Activated T-helper 2 cell treated with anti-CD3 and anti-CD28 coated beads, Interferon-gamma antibody, Interleukin-2, Interleukin-4, amounts not matched to agents 10 μg/mL and 5 μg/mL and 100 μg/mL, durations not matched to agents 14 hours and 24 hours and 36 hours (primary cell): Measurements from ENCODE around the gene CNPY1. TPM values are rescaled to one million over a fixed set of nuclear protein-coding genes. Genes with fewer than 3 reads are reported as not detected.
"Not testable (repeated sequence)": the region's sequence is repeated elsewhere in the genome, so short reads cannot be mapped to it uniquely, and the experiment has no call there.

Experiments used
- DNase-seq: peaks from one replicate; pipeline ENCODE4 v3.0.0; 2021; ENCODE audit warnings: low spot score
- H3K27ac Mint-ChIP-seq: one replicate; pipeline ENCODE4 v1.8.0; 2021; ENCODE audit warnings: mixed read lengths
- H3K27me3 Mint-ChIP-seq: one replicate; pipeline ENCODE4 v1.8.0; 2021; ENCODE audit warnings: low read depth, mixed read lengths
- H3K36me3 Mint-ChIP-seq: one replicate; pipeline ENCODE4 v1.8.0; 2021; ENCODE audit warnings: low read depth, mixed read lengths
- H3K4me1 Mint-ChIP-seq: one replicate; pipeline ENCODE4 v1.8.0; 2021; ENCODE audit warnings: low read depth, mixed read lengths
- H3K4me3 Mint-ChIP-seq: one replicate; pipeline ENCODE4 v1.8.0; 2021; ENCODE audit warnings: low read depth, mild to moderate bottlenecking, moderate library complexity, mixed read lengths
- H3K9me3 Mint-ChIP-seq: one replicate; pipeline ENCODE4 v1.8.0; 2021; ENCODE audit warnings: mixed read lengths
- intact Hi-C: fragments of 100-400 bp; cut with micrococcal nuclease; formaldehyde crosslinking; loops from one replicate; pipeline ENCODE4 v1.15.1; 2023
- total RNA-seq: library from RNA; stranded (reverse); gene quantifications from 2 replicates; pipeline ENCODE4 v1.2.3, GENCODE V29; 2022

CNPY1 gene
- total RNA-seq, 1 donor from 2014 or later, result not detected

DNA sequence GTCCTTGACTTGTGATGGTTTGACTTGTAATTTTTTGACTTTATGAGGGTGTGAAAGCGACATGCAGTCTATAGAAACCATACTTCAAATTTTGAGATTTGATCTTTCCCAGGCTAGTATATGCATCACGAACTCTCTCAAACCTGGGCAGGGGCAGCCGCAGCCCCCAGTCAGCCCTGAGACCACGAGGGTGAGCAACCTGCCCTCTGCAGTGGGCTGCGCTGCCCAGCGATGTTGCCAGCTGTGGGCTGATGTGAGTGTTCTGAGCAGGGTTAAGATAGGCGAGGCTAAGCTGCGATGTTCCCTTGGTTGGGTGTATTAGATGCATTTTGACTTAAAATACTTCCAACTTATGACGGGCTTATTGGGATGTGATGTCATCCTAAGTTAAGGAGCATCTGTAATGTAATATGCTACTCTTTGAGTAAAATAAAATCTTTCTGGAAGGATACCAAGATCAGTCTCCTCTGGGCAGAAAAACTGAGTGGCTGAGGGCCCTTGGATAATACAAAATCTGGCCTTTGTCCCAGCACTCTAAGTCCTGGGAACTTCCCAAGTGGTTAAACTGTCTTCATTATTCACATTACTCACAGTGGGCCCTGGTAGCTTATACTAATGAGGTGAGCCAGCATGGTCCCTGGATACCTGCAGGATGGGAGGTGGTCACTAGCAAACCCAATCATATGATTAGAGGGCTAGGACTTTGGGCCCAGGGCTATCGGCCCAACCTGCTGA is 28.4 kb upstream of the CNPY1 start:
- Mint-ChIP-seq H3K27ac (no peak overlapping the region), H3K36me3 (no peaks in the 10 kb centered on the region), H3K4me3 (no peak overlapping the region), H3K9me3 (no peaks in the 10 kb centered on the region), H3K4me1 (peaks cover 2% of the 10 kb centered on the region), H3K27me3 (peaks cover 7% of the 10 kb centered on the region)
- intact Hi-C loops, result no loop called here
- DNase-seq, result no peak

DNA sequence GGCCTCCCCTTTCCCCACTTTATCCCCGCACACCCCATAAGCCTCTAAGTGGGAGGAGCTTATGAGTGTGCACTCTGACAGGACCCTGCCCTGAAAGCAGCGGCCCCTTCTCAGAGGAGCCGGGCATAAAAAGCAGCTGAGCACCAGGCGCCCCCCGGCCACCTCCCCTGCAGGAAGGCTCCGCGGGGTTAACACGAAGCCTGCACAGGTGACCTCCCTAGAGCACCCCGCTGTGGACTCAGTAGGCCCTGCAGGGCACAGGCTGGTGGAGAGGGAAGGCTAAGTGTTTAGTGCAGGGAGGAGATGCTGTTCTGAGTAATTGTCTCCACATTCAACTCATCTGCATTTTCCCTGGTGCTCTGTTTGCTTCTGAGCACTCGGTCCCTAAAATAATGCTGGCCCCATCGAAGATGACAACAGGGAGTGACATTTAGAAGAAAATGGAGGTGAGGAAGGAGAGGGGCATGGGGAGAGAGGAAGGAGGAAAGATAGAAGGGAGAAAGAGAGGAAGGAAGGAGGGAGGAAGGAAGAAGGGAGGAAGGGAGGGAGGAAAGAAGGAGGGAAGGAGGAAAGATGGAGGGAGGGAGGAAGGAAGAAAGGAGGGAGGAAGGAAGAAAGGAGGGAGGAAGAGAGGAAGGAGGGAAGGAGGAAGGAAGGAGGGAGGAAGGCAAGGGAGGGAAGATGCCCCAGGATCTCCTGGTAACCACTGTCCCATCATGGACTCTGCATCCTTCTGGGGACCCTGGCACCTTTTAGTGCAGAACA is 25.4 kb upstream of the CNPY1 start:
- H3K27me3 Mint-ChIP-seq, result peaks cover 9% of the 10 kb centered on the region
- DNase-seq, result no peak
- no peak overlapping the region for H3K4me3 Mint-ChIP-seq
- no peaks in the 10 kb centered on the region for H3K4me1 Mint-ChIP-seq
- no peaks in the 10 kb centered on the region for H3K36me3 Mint-ChIP-seq
- H3K27ac Mint-ChIP-seq, result no peak overlapping the region
- H3K9me3 Mint-ChIP-seq, result no peaks in the 10 kb centered on the region
- intact Hi-C loops, result no loop called here

DNA sequence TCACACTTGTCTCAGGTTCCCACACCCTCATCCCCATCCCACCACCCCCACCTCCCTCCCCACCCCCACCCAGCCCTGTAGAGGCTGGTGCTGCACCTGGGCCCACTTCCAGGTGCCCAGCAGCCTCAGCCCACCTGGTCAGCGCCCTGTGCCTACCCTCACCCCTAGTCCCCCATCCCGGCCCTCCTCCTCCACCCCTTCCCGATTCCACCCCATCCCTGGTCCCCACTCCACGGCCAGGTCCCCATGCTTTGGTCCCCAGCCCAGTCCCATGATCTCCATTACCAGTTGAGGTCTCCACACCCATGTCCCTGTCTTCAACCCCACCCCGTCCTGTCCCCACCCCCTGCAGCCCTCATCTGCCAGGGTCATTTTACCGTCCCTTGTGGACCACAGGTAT is 24.6 kb upstream of the CNPY1 start:
- no peaks in the 10 kb centered on the region for H3K9me3 Mint-ChIP-seq
- no peaks in the 10 kb centered on the region for H3K4me1 Mint-ChIP-seq
- no peak overlapping the region for H3K4me3 Mint-ChIP-seq
- peaks cover 9% of the 10 kb centered on the region for H3K27me3 Mint-ChIP-seq
- no peak for DNase-seq
- intact Hi-C loops, result no loop called here
- H3K27ac Mint-ChIP-seq, result no peak overlapping the region
- H3K36me3 Mint-ChIP-seq, result no peaks in the 10 kb centered on the region

DNA sequence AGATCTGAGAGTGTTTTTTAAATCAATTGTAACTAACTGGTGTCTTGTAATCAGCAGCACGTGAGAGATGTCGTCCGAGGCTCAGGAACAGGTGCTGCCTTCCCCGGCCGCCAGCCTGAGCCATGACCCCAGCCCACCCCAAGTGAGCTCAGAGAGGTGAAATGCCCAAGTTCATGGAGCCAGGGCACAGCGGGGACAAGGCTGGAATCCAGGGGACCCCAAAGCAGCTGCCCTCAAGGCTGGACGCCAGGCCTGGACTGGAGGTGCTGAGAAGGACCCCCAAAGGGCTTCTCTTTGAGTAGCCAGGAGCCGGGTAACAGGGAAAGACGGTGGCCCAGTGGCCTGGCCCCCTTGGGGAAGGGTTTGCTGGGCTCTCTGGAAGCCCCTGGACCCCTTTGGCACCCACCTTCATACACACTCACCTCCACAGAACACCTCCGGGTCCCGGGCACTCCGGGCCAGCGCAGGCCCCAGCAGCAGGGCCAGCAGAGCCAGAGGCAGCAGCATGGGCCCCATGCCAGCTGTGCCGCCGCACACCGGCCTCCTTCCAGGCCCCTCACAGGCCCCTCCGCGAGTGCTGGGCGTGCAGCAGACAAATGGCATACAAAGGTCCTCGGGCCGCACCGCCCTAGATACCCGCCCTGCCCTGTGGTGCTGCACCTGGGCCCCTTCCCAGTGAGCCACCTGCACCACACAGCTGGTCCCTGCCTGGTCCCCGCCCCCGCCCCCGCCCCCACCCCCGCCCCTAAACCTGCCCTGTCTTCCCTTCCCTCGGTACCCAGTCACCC is 24.0 kb upstream of the CNPY1 start:
- Mint-ChIP-seq H3K9me3 (no peaks in the 10 kb centered on the region), H3K27ac (no peak overlapping the region), H3K4me1 (no peaks in the 10 kb centered on the region), H3K4me3 (no peak overlapping the region), H3K27me3 (peaks cover 9% of the 10 kb centered on the region), H3K36me3 (no peaks in the 10 kb centered on the region)
- intact Hi-C loops, result no loop called here
- DNase-seq, result no peak

DNA sequence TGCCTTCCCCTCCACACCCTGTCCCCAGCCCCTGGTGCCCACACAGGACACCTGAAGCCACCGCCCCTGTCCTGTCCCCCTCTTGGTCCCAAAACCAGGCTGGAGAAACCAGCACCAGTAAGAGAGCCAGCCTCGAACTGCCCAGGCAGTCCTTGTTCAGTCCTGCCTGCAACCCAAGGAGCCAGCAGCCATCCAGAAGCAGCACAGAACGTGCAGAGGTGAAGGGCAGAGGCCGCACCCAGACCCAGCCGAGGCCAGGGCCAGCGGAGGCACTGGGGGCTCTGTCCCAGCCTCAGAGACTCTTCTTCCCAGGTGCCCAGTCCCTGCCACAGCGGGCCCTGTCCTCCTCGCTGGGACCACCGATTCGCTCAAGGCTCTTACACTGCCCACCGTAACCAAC is 23.3 kb upstream of the CNPY1 start:
- intact Hi-C loops, result no loop called here
- no peak for DNase-seq
- H3K4me3 Mint-ChIP-seq, result no peak overlapping the region
- peaks cover 9% of the 10 kb centered on the region for H3K27me3 Mint-ChIP-seq
- no peak overlapping the region for H3K27ac Mint-ChIP-seq
- H3K36me3 Mint-ChIP-seq, result no peaks in the 10 kb centered on the region
- no peaks in the 10 kb centered on the region for H3K9me3 Mint-ChIP-seq
- no peaks in the 10 kb centered on the region for H3K4me1 Mint-ChIP-seq

DNA sequence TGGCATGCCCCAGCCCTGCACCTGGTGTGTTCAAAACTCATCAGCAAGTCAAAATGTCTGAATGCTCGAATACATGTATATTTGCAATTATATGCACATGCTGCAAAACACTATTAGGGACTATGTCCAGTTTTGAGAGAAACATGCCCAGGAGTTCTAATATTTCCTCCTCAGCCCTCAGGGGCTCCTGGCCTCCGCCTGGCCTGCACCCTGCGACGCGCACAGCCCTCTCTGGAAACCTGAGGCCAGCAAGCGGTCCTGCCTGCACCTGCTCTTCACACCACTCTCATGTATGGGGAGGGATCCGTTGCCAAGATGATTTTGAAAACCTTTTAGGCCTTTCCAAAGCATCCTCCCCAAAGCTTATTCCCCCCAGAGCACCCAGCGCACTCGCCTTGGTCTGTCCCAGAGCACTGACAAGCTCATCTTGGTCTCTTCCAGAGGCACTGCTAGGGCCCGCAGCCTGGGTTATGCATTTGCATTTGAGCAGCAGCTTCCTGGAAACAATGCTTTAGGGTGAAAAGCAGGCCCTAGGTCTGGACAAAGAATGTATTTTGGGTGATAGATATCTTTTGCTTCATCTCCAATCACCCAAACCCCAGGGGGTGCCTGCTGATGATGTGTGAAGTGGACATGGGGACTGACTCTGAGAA is 22.6 kb upstream of the CNPY1 start:
- H3K36me3 Mint-ChIP-seq, result no peaks in the 10 kb centered on the region
- no peak for DNase-seq
- intact Hi-C loops, result no loop called here
- H3K27me3 Mint-ChIP-seq, result peaks cover 9% of the 10 kb centered on the region
- H3K27ac Mint-ChIP-seq, result no peak overlapping the region
- H3K9me3 Mint-ChIP-seq, result no peaks in the 10 kb centered on the region
- no peaks in the 10 kb centered on the region for H3K4me1 Mint-ChIP-seq
- no peak overlapping the region for H3K4me3 Mint-ChIP-seq

DNA sequence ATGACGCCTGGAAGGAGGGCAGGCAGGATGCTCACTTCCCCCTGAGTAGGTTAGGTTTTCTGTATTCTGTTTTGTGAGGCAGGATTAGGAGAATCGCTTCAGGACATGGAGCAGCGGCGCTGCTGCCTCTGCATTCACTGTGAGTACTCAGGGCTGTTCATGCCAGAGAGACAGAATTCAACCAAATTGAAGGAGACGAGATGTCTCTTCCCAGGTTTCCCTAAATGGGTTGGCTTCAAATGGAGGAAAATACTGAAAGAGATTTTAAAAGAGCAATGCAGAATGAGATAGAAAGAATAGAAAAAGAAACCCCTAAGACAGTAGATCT is 21.9 kb upstream of the CNPY1 start:
- peaks cover 9% of the 10 kb centered on the region for H3K27me3 Mint-ChIP-seq
- no peaks in the 10 kb centered on the region for H3K9me3 Mint-ChIP-seq
- no peak overlapping the region for H3K4me3 Mint-ChIP-seq
- intact Hi-C loops, result no loop called here
- no peaks in the 10 kb centered on the region for H3K4me1 Mint-ChIP-seq
- no peaks in the 10 kb centered on the region for H3K36me3 Mint-ChIP-seq
- no peak overlapping the region for H3K27ac Mint-ChIP-seq
- DNase-seq, result no peak

DNA sequence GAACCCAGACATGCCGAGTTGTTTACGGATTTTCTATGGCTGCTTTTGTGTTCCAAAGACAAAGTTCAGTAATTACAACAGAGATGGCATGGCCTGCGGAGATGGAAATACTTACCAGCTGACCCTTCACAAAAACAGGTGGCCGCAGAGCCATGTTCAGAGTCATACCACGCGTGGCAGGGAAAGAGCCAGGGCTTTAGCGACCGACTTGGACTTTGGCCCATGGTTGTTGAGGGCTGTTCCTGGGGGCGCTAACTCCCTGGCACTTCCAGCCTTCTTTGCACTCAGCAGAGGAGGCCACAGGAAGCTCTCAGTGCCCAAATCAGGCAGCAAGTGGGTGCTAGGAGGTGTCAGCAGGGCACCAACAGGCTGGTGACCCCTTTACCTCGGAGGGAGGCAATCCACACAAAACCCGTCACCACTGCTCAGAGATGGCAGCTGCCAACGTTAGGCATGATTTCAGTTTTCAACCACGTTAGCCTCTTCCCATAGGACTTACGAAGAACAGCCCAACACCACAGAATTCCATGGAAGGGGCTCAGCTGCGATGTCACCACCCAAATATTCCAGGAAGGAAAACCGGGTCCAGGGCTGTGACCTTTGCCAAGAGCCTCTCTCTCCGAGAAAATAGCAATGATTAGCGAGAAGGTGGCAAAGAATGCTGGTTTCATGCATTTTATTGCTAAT is 21.4 kb upstream of the CNPY1 start:
- DNase-seq, result no peak
- H3K36me3 Mint-ChIP-seq, result no peaks in the 10 kb centered on the region
- no peak overlapping the region for H3K27ac Mint-ChIP-seq
- H3K27me3 Mint-ChIP-seq, result peaks cover 9% of the 10 kb centered on the region
- H3K4me3 Mint-ChIP-seq, result no peak overlapping the region
- intact Hi-C loops, result no loop called here
- H3K9me3 Mint-ChIP-seq, result no peaks in the 10 kb centered on the region
- no peaks in the 10 kb centered on the region for H3K4me1 Mint-ChIP-seq

DNA sequence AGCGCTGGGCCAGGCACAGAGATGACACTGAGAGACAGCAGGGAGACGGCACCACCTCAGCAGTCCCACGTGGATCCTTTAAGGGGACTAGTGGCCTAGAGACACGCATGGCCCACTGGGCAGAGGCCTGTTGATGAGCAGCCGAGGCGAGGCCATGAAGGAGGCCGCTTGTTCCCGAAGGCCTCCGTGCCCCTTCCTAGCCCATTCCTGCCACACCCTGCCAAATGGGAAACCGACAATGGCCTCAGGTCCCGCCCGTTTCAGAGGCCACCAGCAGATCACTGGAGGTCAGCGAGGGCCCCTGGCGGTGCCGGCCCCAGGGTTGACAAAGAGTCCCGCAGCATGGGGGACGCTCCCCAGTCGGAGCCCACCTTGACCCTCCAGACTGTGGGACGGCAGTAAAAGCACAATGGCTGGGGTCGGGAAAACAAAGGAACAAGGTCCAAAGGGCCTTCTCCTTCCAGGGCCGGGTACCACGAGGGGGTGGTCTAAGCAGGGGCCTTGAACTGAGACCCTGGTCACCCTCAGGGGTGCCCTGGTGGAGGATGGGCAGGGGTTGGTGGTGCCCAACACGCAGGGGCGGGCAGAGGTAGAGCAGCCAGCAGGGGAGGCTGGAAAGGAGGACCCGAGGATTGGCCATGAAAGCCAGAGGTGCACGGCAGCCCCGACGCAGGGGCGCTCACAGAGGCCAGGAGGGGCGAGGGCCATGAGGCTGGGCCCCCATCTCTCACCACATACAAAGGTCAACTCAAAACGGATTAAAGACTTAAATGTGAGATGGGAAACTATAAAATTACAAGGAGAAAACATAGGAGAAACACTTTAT is 19.9 kb upstream of the CNPY1 start:
- DNase-seq, result no peak
- H3K27ac Mint-ChIP-seq, result no peak overlapping the region
- H3K4me1 Mint-ChIP-seq, result no peaks in the 10 kb centered on the region
- intact Hi-C loops, result no loop called here
- peaks cover 3% of the 10 kb centered on the region for H3K27me3 Mint-ChIP-seq
- no peak overlapping the region for H3K4me3 Mint-ChIP-seq
- no peaks in the 10 kb centered on the region for H3K9me3 Mint-ChIP-seq
- H3K36me3 Mint-ChIP-seq, result no peaks in the 10 kb centered on the region

DNA sequence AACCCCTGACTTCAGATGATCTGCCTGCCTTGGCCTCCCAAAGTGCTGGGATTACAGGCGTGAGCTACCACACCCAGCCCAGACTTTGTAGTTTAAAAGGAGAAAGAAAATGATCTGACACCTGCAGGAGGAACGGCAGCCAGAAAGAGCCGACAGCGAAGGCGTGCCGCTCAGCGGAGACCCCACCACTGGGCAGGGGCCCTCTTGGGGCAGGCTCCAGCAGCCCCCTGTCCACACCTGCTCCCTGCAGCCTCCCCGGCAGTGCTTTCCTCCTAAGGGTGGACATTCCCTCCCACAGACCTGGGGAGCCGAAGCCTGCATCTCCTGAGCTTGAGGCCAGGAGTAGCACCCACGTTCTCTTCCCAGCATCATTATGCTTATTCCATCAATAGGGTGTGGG is 19.2 kb upstream of the CNPY1 start:
- Mint-ChIP-seq H3K9me3 (no peaks in the 10 kb centered on the region), H3K4me3 (no peak overlapping the region), H3K36me3 (no peaks in the 10 kb centered on the region), H3K4me1 (no peaks in the 10 kb centered on the region), H3K27ac (no peak overlapping the region), H3K27me3 (peaks cover 3% of the 10 kb centered on the region)
- intact Hi-C loops, result no loop called here
- DNase-seq, result no peak

DNA sequence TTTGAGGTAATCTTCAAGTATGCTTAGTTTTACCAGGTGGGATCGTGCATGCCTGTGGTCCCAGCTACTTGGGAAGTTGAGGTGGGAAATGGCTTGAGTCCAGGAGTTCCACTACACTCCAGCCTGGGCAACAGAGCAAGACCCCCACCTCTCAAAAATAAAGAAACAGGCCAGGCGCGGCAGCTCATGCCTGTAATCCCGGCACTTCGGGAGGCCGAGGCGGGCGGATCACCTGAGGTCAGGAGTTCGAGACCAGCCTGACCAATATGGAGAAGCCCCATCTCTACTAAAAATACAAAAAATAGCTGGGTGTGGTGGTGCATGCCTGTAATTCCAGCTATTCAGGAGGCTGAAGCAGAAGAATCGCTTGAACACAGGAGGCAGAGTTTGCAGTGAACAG is 16.6 kb upstream of the CNPY1 start:
- intact Hi-C loops, H3K27ac Mint-ChIP-seq, DNase-seq, H3K4me1 Mint-ChIP-seq, H3K36me3 Mint-ChIP-seq, H3K27me3 Mint-ChIP-seq, H3K9me3 Mint-ChIP-seq, H3K4me3 Mint-ChIP-seq: not testable (repeated sequence)

DNA sequence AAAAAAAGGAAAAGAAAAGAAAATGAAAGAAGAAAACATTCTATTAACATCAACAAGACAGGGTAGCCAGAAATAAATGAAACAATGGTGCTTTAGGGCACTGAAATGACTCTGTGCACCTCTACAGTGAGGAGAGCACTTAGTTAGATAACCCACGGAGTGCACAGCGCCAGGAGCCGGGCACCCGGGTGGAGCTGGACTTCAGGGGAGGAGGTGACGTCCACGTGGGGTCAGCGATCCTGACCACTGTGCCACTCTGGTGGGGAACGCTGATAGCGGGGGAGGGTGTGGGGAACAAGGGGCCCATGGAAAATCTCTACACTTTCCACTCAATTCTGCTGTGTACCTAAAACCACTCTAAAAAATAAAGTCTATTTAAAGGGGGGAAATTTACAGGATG is 15.7 kb upstream of the CNPY1 start:
- H3K4me3 Mint-ChIP-seq, result no peak overlapping the region
- no peaks in the 10 kb centered on the region for H3K36me3 Mint-ChIP-seq
- H3K9me3 Mint-ChIP-seq, result no peaks in the 10 kb centered on the region
- no peaks in the 10 kb centered on the region for H3K27me3 Mint-ChIP-seq
- intact Hi-C loops, result no loop called here
- DNase-seq, result no peak
- H3K27ac Mint-ChIP-seq, result no peak overlapping the region
- no peaks in the 10 kb centered on the region for H3K4me1 Mint-ChIP-seq
